HG02840 (cell line): ENCODE data around the gene TM9SF1.
A peak's percentile ranks its signal among the peaks of the same experiment; 100 is the strongest.

Experiments used
- ATAC-seq: cut with Tn5 transposase; IDR thresholded peaks from one replicate; pipeline ENCODE4 v1.9.1; 2021; ENCODE audit warnings: mild to moderate bottlenecking, moderate library complexity, moderate number of reproducible peaks; ENCODE audit not compliant: unreplicated experiment, low FRiP score

The TM9SF1 gene

GRCh38 chr14:24181371-24182077, 13.7 kb downstream of the TM9SF1 start:
- ATAC-seq: no peak

GRCh38 chr14:24179961-24180796, 15.1 kb downstream of the TM9SF1 start:
- no peak for ATAC-seq

GRCh38 chr14:24179294-24179960, 15.8 kb downstream of the TM9SF1 start:
- ATAC-seq: no peak

- ATAC-seq: no peak
Measured at GRCh38 chr14:24178399-24179178, 16.7 kb downstream of the TM9SF1 start.

GRCh38 chr14:24177891-24178290, 17.4 kb downstream of the TM9SF1 start:
- ATAC-seq: no peak

GRCh38 chr14:24177041-24177825, 18.0 kb downstream of the TM9SF1 start:
- ATAC-seq: no peak

- ATAC-seq: no peak
Measured at GRCh38 chr14:24176599-24176998, 18.6 kb downstream of the TM9SF1 start.

GRCh38 chr14:24172871-24173281, 22.4 kb downstream of the TM9SF1 start:
- no peak for ATAC-seq

GRCh38 chr14:24172261-24172860, 22.9 kb downstream of the TM9SF1 start:
- ATAC-seq: no peak

- ATAC-seq: peak; percentile 69
Measured at GRCh38 chr14:24171422-24172260, 23.6 kb downstream of the TM9SF1 start, which contains the start of gene REC8. Gene REC8 (plus strand): TSS chr14:24172080. CDS start chr14:24172553, 473 bp downstream.

GRCh38 chr14:24167469-24168114, 27.6 kb downstream of the TM9SF1 start:
- ATAC-seq: no peak

- ATAC-seq: no peak
Measured at GRCh38 chr14:24165785-24166184, 29.5 kb downstream of the TM9SF1 start.

GRCh38 chr14:24164518-24164991, 30.7 kb downstream of the TM9SF1 start:
- ATAC-seq: no peak

GRCh38 chr14:24162093-24162492, 33.1 kb downstream of the TM9SF1 start:
- no peak for ATAC-seq

- peak; percentile 76 for ATAC-seq
Measured at GRCh38 chr14:24160850-24161804, 34.1 kb downstream of the TM9SF1 start, which contains the start of gene IRF9. Gene IRF9 (plus strand): TSS chr14:24161265. CDS start chr14:24162145, 880 bp downstream.

- ATAC-seq: peak; percentile 23
Measured at GRCh38 chr14:24160499-24160849, 34.8 kb downstream of the TM9SF1 start.
